IPS-18a (cell line): ENCODE measurements around the gene MS4A7.
"Not testable (repeated sequence)": the region's sequence is repeated elsewhere in the genome, so short reads cannot be mapped to it uniquely, and the experiment has no call there.

Experiments used
- H3K27ac ChIP-seq: one replicate; pipeline ENCODE4 v1.5.1; 2013; ENCODE audit warnings: low read length
- H3K27me3 ChIP-seq: one replicate; pipeline ENCODE4 v1.6.1; 2013; ENCODE audit warnings: mild to moderate bottlenecking, low read length; ENCODE audit not compliant: control insufficient read depth, insufficient read depth
- H3K36me3 ChIP-seq: one replicate; pipeline ENCODE4 v1.6.1; 2013; ENCODE audit warnings: low read depth, low read length; ENCODE audit not compliant: control insufficient read depth
- H3K4me1 ChIP-seq: one replicate; pipeline ENCODE4 v1.6.1; 2013; ENCODE audit warnings: low read depth, low read length; ENCODE audit not compliant: control insufficient read depth
- H3K4me3 ChIP-seq: one replicate; pipeline ENCODE4 v1.5.1; 2013; ENCODE audit warnings: low read length
- H3K9ac ChIP-seq: one replicate; pipeline ENCODE4 v1.6.1; 2013; ENCODE audit warnings: mild to moderate bottlenecking, low read length, moderate library complexity
- H3K9me3 ChIP-seq: one replicate; pipeline ENCODE4 v1.6.1; 2013; ENCODE audit warnings: low read depth, low read length; ENCODE audit not compliant: control insufficient read depth

The MS4A7 gene

DNA sequence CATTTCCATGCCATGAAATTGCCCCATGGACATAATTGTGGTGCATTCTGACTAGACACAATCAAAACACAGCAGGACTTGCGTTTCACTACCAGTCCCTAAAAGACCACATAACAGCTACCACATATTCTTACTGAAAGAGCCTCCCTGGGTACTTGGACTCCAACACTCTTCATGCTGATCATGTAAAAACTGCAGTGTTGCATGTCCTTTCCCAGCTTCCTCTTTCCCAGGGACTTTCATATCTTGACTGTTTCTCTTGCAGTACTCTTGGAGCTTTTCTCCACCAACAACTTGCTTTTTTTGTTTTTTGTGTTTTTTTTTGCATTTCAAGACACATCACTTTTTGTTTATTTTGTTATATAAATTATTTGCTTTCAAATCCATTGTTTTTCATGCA is 28.3 kb upstream of the MS4A7 start:
- Histone ChIP-seq H3K27ac (no peak overlapping the region), H3K4me1 (no peaks in the 10 kb centered on the region), H3K9me3 (no peaks in the 10 kb centered on the region), H3K27me3 (no peaks in the 10 kb centered on the region), H3K9ac (no peak overlapping the region), H3K4me3 (no peak overlapping the region), H3K36me3 (no peaks in the 10 kb centered on the region)

DNA sequence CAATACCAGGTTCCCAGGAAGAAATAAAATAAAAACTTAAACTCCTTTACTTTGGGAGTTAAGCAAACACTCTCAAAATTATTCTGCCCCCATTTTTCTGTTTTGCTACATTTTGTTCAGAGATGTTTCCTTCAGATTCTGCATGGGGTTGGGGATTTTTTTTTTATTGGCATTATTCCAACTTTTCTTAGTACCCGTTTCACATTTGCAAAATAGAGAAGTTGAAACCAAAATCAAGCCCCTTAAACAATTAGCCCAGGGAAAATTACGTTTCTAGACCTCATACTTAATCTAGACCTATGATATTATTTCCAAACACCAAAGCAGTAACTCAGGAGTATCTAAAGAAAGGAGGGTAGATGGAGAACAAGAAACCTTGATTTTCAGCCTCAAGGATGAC is 20.6 kb upstream of the MS4A7 start:
- Histone ChIP-seq H3K4me1 (no peaks in the 10 kb centered on the region), H3K9ac (no peak overlapping the region), H3K9me3 (peaks cover 11% of the 10 kb centered on the region), H3K36me3 (no peaks in the 10 kb centered on the region), H3K4me3 (no peak overlapping the region), H3K27me3 (no peaks in the 10 kb centered on the region), H3K27ac (no peak overlapping the region)

DNA sequence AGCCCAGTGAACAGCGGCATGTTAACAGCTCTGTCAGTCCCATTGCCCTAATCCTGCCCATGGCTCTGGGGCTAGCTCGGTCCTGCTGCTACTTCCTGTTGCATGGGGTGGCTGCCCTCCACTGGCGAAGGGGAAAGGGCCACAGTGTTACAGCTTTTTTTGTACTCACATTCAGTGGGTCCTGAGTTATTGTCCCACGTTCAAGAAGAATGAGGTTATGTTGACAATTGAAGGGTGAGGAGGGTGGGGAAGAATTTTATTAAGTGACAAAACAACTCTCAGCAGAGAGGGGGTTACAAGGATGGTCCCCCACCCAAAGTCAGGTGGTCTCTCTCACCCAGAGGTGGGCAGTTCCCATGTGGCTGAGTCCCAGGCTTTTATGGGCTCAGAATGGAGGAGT is 17.7 kb upstream of the MS4A7 start:
- H3K27ac ChIP-seq: no peak overlapping the region
- no peak overlapping the region for H3K4me3 ChIP-seq
- no peaks in the 10 kb centered on the region for H3K27me3 ChIP-seq
- no peak overlapping the region for H3K9ac ChIP-seq
- peaks cover 11% of the 10 kb centered on the region for H3K9me3 ChIP-seq
- no peaks in the 10 kb centered on the region for H3K36me3 ChIP-seq
- peaks cover 13% of the 10 kb centered on the region for H3K4me1 ChIP-seq

DNA sequence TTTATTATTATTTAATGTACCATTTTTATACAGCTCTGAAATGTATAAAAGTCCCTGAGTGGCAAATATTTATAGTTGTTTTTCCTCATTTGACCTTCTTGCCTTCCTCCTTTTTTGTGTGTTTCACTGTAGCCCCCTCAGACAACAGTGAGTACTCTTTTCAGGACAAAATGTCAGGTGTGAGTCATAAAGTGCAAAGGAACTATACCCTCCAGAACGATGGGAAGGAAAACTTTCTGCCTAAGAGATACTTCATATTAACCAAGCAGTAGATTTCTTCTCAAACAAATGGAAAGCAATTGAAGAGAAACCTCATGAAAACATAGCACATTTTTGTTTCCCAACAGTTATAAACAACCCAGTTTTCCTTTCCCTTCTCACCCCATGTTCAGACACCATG is 16.1 kb upstream of the MS4A7 start:
- peaks cover 11% of the 10 kb centered on the region for H3K9me3 ChIP-seq
- no peak overlapping the region for H3K4me3 ChIP-seq
- no peaks in the 10 kb centered on the region for H3K27me3 ChIP-seq
- H3K4me1 ChIP-seq: peaks cover 15% of the 10 kb centered on the region
- no peak overlapping the region for H3K9ac ChIP-seq
- no peaks in the 10 kb centered on the region for H3K36me3 ChIP-seq
- no peak overlapping the region for H3K27ac ChIP-seq

DNA sequence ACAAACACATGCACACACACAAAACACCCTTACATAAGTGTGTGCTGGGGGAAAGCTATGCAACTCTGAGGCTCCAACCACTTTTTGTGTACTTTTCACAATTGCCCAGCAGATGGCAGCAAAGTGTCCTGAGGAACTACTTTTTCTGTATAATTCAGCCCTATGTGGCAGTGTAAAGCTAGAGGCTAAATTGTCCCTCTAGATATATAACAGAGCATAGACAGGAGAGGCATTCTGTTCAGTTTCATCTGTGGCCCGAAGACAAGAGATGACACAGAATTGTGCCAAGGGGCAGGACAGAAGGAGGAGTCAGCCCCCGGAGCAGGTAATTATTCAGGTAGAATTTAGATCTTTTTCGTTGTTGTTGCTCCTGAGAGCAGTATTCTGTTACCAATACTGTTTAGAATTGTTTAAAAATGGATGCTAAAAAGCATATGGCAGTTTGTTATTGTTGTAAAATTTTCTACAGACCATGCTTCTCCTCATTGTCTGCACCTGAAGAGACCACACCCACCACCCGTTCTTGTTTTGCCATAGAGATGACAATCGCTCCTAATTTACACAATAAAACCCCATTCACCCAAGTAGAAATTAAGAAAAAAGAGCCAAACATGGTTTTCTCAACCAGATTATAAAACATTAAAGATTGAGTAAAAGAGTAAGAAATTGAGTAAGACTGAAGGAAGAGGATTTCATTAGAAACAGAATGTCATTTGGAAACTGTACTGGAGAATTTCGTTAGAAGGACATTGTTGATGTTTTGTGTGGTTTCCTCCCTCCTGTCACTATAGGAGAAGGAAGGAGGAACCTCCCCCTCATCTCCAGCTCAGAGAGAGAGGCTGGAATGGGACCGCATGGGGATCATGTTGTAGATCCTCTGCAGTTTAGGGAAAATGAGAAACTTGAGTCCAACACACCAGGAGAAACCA is 14.5 kb upstream of the MS4A7 start:
- H3K9ac ChIP-seq: no peak overlapping the region
- H3K36me3 ChIP-seq: no peaks in the 10 kb centered on the region
- H3K4me1 ChIP-seq: peaks cover 19% of the 10 kb centered on the region
- peak overlapping the region; percentile 49 for H3K27ac ChIP-seq
- H3K4me3 ChIP-seq: peak overlapping the region; percentile 13
- H3K9me3 ChIP-seq: peaks cover 11% of the 10 kb centered on the region
- H3K27me3 ChIP-seq: no peaks in the 10 kb centered on the region

DNA sequence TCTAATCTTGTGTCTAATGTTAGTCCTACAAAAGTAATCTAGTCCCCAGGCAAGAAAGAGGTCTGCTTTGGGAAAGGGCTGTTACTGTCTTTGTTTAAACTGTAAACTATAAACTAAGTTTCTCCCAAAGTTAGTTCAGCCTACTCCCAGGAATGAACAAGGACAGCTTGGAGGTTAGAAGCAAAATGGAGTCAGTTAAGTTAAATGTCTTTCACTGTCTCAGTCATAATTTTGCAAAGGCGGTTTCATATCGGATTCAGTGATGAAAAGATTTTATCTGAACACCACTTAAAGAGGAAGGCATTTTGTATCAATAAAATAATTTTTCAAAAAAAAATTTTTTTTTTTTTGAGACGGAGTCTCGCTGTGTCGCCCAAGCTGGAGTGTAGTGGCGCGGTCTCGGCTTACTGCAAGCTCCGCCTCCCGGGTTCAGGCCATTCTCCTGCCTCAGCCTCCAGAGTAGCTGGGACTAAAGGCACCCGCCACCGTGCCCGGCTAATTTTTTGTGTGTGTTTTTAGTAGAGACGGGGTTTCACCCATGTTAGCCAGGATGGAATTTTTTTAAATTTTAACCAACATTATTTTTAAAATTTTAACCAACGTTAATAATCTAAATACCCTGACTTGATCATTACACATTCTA is 11.9 kb upstream of the MS4A7 start:
- not testable (repeated sequence) for H3K36me3 ChIP-seq, H3K9ac ChIP-seq, H3K9me3 ChIP-seq, H3K27ac ChIP-seq, H3K4me3 ChIP-seq, H3K27me3 ChIP-seq
- peaks cover 19% of the 10 kb centered on the region for H3K4me1 ChIP-seq

DNA sequence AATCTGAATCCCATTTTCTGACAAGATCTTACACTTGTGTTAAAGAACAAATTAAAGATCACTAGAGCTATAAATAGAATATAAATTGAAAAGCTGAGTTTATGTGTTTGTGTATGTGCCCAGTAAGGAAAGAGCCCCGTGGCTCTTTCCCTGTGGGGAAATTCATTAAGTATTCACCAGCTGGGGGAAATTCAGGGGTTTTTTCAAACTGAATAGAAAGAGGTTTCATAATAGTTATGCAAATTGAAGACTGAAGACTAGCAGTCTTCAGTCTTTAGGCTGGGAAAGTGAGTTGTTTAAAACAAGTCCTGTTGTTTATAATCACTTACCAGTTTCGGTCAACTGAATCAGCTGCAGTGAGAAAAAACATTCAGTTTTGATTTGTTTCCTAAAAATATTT is 11.3 kb upstream of the MS4A7 start:
- Histone ChIP-seq H3K4me3 (no peak overlapping the region), H3K9ac (no peak overlapping the region), H3K4me1 (peaks cover 19% of the 10 kb centered on the region), H3K36me3 (no peaks in the 10 kb centered on the region), H3K27ac (no peak overlapping the region), H3K27me3 (no peaks in the 10 kb centered on the region), H3K9me3 (no peaks in the 10 kb centered on the region)

DNA sequence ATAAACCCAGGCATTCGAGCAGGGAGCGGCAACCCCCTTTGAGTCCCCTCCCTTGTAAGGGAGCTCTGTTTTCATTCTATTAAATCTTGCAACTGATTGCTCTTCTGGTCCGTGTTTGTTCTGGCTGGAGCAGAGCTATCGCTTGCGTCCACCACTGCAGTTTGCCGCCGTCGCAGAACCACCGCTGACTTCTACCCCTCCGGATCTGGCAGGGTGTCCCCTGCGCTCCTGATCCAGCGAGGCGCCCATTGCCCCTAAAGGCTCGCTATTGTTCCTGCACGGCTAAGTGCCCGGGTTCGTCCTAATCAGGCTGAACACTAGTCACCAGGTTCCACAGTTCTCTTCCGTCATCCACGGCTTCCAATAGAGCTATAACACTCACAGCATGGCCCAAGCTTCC is 10.4 kb upstream of the MS4A7 start:
- Histone ChIP-seq H3K27me3 (no peaks in the 10 kb centered on the region), H3K4me3 (no peak overlapping the region), H3K4me1 (peaks cover 19% of the 10 kb centered on the region), H3K36me3 (no peaks in the 10 kb centered on the region), H3K9me3 (no peaks in the 10 kb centered on the region), H3K9ac (no peak overlapping the region), H3K27ac (no peak overlapping the region)

DNA sequence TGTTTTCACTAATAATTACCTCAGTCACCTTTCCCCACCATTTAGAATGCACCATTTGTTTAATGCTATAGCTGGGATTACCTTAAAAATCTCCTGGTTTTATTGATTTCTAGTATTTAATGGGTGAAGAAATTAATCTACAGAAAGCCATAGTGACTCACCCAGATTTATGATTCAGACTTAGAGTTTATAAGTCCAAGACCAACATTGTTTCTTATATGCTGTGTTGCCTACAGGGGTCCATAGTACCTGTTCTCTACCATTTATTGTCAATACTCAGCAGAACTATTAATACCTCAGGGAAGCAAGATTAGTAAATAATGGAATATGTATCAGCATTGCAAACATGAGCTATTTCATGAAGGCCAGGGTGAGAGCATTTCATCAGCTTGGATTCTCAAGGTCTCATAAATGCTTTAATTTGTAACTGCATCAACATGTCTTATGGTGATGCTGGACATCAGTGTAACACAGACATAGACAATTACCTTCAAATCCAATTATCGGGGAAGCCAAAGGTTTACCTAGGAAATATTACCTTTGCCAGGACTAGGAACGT is 8.0 kb upstream of the MS4A7 start:
- Histone ChIP-seq H3K27ac (no peak overlapping the region), H3K4me3 (no peak overlapping the region), H3K4me1 (peaks cover 6% of the 10 kb centered on the region)

DNA sequence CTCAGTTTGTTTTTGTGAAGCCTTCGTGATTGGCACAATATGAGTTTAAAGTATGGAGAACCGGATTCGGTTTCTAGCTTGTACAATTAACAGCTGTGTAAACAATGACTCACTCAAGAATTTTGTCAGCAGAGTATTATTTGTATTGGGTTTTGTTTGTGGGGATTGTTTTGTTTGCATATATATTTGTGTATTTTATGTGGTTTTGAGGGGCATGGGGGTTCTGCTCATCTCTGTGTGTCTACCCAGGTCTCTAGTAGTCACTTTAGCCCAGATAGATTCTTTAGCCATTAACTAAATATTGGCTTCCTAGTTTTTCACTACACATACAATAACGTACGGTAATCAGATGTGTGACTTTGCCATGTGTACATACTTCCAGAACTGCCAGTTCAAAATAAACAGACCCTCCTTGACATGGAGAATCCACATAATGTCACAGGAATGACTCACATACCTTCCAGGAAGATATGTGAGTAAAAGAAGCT is 7.5 kb upstream of the MS4A7 start:
- Histone ChIP-seq H3K27ac (no peak overlapping the region), H3K36me3 (no peaks in the 10 kb centered on the region), H3K4me3 (no peak overlapping the region), H3K27me3 (no peaks in the 10 kb centered on the region), H3K9ac (no peak overlapping the region), H3K9me3 (no peaks in the 10 kb centered on the region), H3K4me1 (peaks cover 6% of the 10 kb centered on the region)

More for the DNA sequence above, 8.0 kb upstream of the MS4A7 start:
- no peaks in the 10 kb centered on the region for H3K27me3 ChIP-seq
- no peaks in the 10 kb centered on the region for H3K9me3 ChIP-seq
- no peak overlapping the region for H3K9ac ChIP-seq
- no peaks in the 10 kb centered on the region for H3K36me3 ChIP-seq

DNA sequence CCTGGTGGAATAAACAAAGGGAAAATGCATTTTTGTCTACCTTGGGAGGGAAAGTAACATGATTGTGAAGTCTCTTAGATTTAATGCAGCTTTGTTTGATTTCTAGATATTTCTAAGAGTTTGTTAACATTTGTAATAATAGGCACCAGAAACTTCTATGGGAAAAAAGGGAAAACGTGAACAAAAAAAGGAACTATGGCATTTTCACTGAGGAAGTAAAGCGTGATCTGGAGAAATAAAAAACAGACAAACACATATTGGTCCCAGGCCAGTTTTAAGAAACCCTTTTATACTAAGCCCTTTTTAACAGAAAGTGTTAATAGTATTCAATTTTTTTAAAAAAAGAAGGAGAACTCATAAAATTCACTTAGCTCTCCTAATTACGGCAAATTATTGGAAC is 6.9 kb upstream of the MS4A7 start:
- no peak overlapping the region for H3K9ac ChIP-seq
- no peaks in the 10 kb centered on the region for H3K9me3 ChIP-seq
- no peak overlapping the region for H3K27ac ChIP-seq
- no peaks in the 10 kb centered on the region for H3K36me3 ChIP-seq
- no peak overlapping the region for H3K4me3 ChIP-seq
- H3K4me1 ChIP-seq: peaks cover 6% of the 10 kb centered on the region
- no peaks in the 10 kb centered on the region for H3K27me3 ChIP-seq
